HepG2 (cell line): Measurements from ENCODE around the gene DDIT4. TPM values are rescaled to one million over a fixed set of nuclear protein-coding genes. Genes with fewer than 3 reads are reported as not detected.

ENCODE experiments used
- ARID5B ChIP-seq: IDR thresholded peaks from 2 replicates; pipeline ENCODE4 v1.4.0; 2020; ENCODE audit warnings: mild to moderate bottlenecking, missing genetic modification reagents
- HNF4A ChIP-seq: sonication (generic); formaldehyde crosslinking; IDR thresholded peaks from 2 replicates; pipeline ENCODE4 v1.4.0; 2020; ENCODE audit warnings: missing genetic modification reagents
- ISX ChIP-seq: sonication (generic); formaldehyde crosslinking; conservative IDR thresholded peaks from 2 replicates; pipeline ENCODE4 v1.5.0; 2020; ENCODE audit warnings: missing genetic modification reagents
- KDM2A ChIP-seq: sonication (generic); formaldehyde crosslinking; IDR thresholded peaks from 2 replicates; pipeline ENCODE4 v1.4.0; 2020; ENCODE audit warnings: low read depth, missing genetic modification reagents, borderline replicate concordance
- PHF8 ChIP-seq: sonication (generic); formaldehyde crosslinking; IDR thresholded peaks from 2 replicates; pipeline ENCODE4 v1.5.0; 2020; ENCODE audit warnings: missing genetic modification reagents
- SATB2 ChIP-seq: sonication (generic); formaldehyde crosslinking; IDR thresholded peaks from 2 replicates; pipeline ENCODE4 v1.5.0; 2020; ENCODE audit warnings: missing genetic modification reagents
- SKIL ChIP-seq: sonication (generic); formaldehyde crosslinking; IDR thresholded peaks from 2 replicates; pipeline ENCODE4 v1.8.0; 2022; ENCODE audit warnings: missing genetic modification reagents, mild to moderate bottlenecking, moderate library complexity, borderline replicate concordance
- SMARCC2 ChIP-seq: fragments of 450-650 bp; IDR thresholded peaks from 2 replicates; pipeline ENCODE4 v1.6.1; 2017; ENCODE audit warnings: antibody characterized with exemption, mild to moderate bottlenecking
- SP5 ChIP-seq: IDR thresholded peaks from 2 replicates; pipeline ENCODE4 v1.6.1; 2016; ENCODE audit warnings: low read depth, borderline replicate concordance
- SSRP1 ChIP-seq: IDR thresholded peaks from 2 replicates; pipeline ENCODE4 v1.6.1; 2016; ENCODE audit warnings: control low read depth
- ZBTB1 ChIP-seq: sonication (generic); formaldehyde crosslinking; IDR thresholded peaks from 2 replicates; pipeline ENCODE4 v1.4.0; 2020; ENCODE audit warnings: missing genetic modification reagents, borderline replicate concordance
- ZBTB43 ChIP-seq: sonication (generic); formaldehyde crosslinking; conservative IDR thresholded peaks from 2 replicates; pipeline ENCODE4 v1.4.0; 2020; ENCODE audit warnings: missing genetic modification reagents
- ZBTB46 ChIP-seq: sonication (generic); formaldehyde crosslinking; IDR thresholded peaks from 2 replicates; pipeline ENCODE4 v1.4.0; 2020; ENCODE audit warnings: mild to moderate bottlenecking, missing genetic modification reagents, borderline replicate concordance
- ZFP91 ChIP-seq: sonication (generic); formaldehyde crosslinking; IDR thresholded peaks from 2 replicates; pipeline ENCODE4 v1.9.0; 2022; ENCODE audit warnings: missing genetic modification reagents, mild to moderate bottlenecking, borderline replicate concordance
- ZNF180 ChIP-seq: sonication (generic); formaldehyde crosslinking; IDR thresholded peaks from 2 replicates; pipeline ENCODE4 v1.4.0; 2020; ENCODE audit warnings: low read depth, missing genetic modification reagents, borderline replicate concordance
- ZNF205 ChIP-seq: IDR thresholded peaks from 2 replicates; pipeline ENCODE4 v1.6.1; 2018; ENCODE audit warnings: missing biosample characterization, missing genetic modification reagents
- ZNF430 ChIP-seq: sonication (generic); formaldehyde crosslinking; IDR thresholded peaks from 2 replicates; pipeline ENCODE4 v1.9.0; 2021; ENCODE audit warnings: mild to moderate bottlenecking, missing genetic modification reagents
- ZNF530 ChIP-seq: sonication (generic); formaldehyde crosslinking; IDR thresholded peaks from 2 replicates; pipeline ENCODE4 v1.5.0; 2020; ENCODE audit warnings: low read depth, mild to moderate bottlenecking, missing genetic modification reagents
- ZNF562 ChIP-seq: sonication (generic); formaldehyde crosslinking; IDR thresholded peaks from 2 replicates; pipeline ENCODE4 v1.8.0; 2022; ENCODE audit warnings: missing genetic modification reagents, borderline replicate concordance
- ZNF775 ChIP-seq: sonication (generic); formaldehyde crosslinking; IDR thresholded peaks from 2 replicates; pipeline ENCODE4 v1.4.0; 2020; ENCODE audit warnings: missing genetic modification reagents, mild to moderate bottlenecking, moderate library complexity, borderline replicate concordance
- ZNF879 ChIP-seq: sonication (generic); formaldehyde crosslinking; IDR thresholded peaks from 2 replicates; pipeline ENCODE4 v1.8.1; 2023; ENCODE audit warnings: missing genetic modification reagents
- polyA plus RNA-seq, 8 experiments: library from polyadenylated mRNA; depleted of rRNA in 3 of 8; stranded (reverse) in 7 of 8; unstranded in 1 of 8; fragments of >200 nt; fragmentation: Illumina TruSeq in 4 of 8; extraction: Trizol in 4 of 8; gene quantifications; 2 replicates each; pipeline versions ENCODE4 v1.2.1 to v1.2.3, GENCODE V29; 2011 to 2016; ENCODE audit warnings: low read depth in 4 of 8, missing spikeins in 1 of 8, mixed read lengths in 1 of 8; ENCODE audit not compliant: insufficient read depth in 1 of 8
- total RNA-seq, 5 experiments: library from RNA; depleted of rRNA; stranded (reverse); fragments of >200 nt; fragmentation: Illumina TruSeq; extraction: Trizol; gene quantifications; 2 replicates each; pipeline ENCODE4 v1.2.3, GENCODE V29; 2016; ENCODE audit warnings: low read depth in 1 of 5

Gene DDIT4
- total and polyA plus RNA-seq, 2 of the 13 experiments (the other 11 are each of a cell fraction or from before 2014, with no cell fraction given): 35.6 to 40.7 TPM

GRCh38 chr10:72251635-72252034, 22.1 kb upstream of the DDIT4 start (continued):
- TF ChIP-seq ISX (CRISPR knock-in tag) (no peak), ZNF562 (CRISPR knock-in tag) (no peak), ARID5B (CRISPR knock-in tag) (peak; percentile 86), KDM2A (CRISPR knock-in tag) (no peak), ZNF430 (CRISPR knock-in tag) (no peak), ZNF180 (no peak), SMARCC2 (no peak), ZBTB43 (no peak), ZBTB1 (CRISPR knock-in tag) (no peak), SP5 (CRISPR knock-in tag) (peak; percentile 18; the same call in 1 of the 2 replicates), SKIL (CRISPR knock-in tag) (peak; percentile 45; the same call in 1 of the 2 replicates), ZNF205 (CRISPR knock-in tag) (peak; percentile 43; the same call in 1 of the 2 replicates), ZFP91 (CRISPR knock-in tag) (no peak), SATB2 (CRISPR knock-in tag) (no peak), ZNF775 (CRISPR knock-in tag) (no peak), ZNF530 (CRISPR knock-in tag) (no peak), ZBTB46 (CRISPR knock-in tag) (no peak), PHF8 (CRISPR knock-in tag) (no peak), HNF4A (peak; percentile 84), ZNF879 (CRISPR knock-in tag) (no peak), SSRP1 (CRISPR knock-in tag) (no peak)
